ENCODE data around the gene RALGPS1. TPM values are rescaled to one million over a fixed set of nuclear protein-coding genes. Genes with fewer than 3 reads are reported as not detected.

RALGPS1 gene
- total RNA-seq, 1 donor from 2014 or later = 15.3 TPM

DNA sequence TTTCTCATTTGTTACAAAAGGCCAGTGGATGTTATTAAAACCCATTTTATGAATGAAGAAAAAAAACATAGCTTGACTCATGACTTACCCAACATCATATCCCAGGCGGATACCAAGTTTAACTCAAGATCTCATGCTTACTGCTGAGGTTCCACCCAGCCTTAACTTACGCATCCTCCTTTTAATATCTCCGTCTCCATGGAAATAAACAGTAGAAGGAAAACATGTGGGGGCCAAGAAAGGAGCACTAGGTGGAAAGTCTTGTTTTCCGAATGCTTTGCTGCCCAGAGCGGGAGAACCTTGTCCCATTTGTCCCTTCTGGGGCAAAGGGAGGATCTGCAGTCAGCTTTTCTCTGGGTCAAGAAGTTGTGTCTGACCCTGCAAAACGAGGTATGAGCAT is 163.8 kb downstream of the RALGPS1 start:
- intact Hi-C loops (cut with DNase I) = no loop called here
- no peak for ATAC-seq
- no peak for DNase-seq (ENCODE audit: missing footprints)

DNA sequence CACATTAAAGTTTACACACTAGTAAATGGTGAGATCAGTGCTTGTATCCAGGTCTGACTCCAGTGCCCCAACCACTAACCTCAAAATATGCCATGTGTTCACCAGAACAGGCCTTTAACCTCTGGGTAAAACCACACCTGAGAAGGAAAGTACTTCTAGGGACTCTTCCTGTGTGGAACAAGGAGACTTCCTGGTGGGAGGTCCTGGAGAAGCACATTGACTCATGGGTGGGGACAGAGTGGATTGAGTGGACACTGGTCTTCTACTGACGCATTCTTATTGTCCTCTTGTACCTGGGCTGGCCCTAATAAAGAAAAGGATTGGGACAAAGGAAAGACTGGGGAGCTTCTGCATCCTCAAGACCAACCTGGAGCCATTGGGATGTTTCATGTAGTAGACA is 164.4 kb downstream of the RALGPS1 start:
- DNase-seq (ENCODE audit: missing footprints) (no peak), ATAC-seq (no peak)
- intact Hi-C loops (cut with DNase I) = no loop called here

DNA sequence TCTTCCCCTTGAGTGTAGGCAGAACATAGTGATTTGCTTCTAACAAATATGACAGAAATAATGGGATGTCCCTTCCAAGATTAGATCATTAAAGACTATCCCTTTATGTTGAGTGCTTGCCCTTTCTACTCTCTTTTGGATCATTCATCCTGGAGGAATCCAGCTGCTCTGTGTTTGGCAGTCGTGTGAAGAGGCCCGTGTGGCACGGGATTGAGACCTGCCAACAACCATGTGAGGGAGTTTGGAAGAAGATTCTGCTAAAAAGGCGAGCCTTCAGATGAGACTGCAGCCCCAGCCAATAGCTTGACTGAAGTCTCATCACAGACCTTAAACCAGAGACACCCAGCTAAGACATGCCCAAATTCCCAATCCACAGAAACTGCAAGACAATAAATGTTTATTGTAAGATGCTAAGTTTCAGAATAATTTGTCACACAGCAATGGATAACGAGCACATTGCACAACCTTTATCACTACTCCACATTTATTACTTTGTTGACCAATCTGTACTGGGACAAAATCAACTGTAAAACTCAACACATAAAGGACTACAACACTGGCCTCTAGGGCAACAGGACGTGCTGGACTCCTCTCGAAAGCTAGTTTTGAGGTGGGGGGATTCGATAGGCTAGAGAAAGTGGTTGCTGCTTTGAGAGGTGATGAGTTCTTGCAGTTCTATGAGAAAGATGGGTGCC is 165.0 kb downstream of the RALGPS1 start:
- intact Hi-C loops (cut with DNase I) = no loop called here
- ATAC-seq (no peak), DNase-seq (ENCODE audit: missing footprints) (no peak)

DNA sequence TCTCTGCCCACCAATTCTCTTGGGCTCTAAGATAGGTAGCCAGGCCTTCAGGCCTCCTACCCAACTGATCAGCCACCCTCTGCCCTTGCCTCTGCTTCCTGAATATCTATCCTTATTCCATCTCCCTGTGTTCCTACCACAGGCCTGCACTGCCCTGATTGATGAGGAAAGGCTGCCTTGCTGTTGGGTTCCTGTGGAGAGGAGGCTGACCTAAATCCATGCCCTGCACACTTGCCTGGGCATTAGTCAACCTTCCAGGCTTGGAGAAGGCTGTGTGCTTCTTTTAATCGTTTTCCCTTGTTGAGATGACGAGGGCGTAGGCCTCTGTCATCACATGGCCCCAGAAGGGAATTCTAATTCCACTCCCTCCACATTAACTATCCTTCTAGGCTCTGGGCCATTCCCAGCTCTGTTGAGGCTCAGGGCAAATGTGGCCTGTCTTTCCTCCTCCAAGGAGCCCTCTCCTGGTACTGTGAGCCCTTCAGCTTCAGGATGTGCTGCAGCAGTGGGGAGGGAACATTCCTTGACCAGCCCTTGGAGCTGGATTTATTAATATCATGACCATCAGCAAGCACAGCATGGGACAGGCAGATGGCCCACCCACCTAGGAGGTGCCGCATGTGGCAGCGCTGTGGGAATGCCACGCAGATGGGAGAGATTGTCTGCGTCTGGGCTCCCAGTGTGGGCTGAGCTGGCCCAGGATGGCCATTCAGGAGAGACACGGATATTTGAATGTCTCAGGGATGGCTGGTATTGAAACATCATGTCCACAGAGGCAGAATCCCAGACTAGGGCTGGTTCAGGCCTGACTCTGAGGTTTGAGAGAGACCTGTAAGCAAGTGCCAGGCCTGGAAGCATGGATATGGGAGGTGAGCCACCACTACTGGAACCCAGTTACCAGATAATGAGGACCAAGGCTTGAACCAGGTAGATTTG is 166.9 kb downstream of the RALGPS1 start:
- no peak for DNase-seq (ENCODE audit: missing footprints)
- ATAC-seq = peak; percentile 57
- intact Hi-C loops (cut with DNase I) = no loop called here

DNA sequence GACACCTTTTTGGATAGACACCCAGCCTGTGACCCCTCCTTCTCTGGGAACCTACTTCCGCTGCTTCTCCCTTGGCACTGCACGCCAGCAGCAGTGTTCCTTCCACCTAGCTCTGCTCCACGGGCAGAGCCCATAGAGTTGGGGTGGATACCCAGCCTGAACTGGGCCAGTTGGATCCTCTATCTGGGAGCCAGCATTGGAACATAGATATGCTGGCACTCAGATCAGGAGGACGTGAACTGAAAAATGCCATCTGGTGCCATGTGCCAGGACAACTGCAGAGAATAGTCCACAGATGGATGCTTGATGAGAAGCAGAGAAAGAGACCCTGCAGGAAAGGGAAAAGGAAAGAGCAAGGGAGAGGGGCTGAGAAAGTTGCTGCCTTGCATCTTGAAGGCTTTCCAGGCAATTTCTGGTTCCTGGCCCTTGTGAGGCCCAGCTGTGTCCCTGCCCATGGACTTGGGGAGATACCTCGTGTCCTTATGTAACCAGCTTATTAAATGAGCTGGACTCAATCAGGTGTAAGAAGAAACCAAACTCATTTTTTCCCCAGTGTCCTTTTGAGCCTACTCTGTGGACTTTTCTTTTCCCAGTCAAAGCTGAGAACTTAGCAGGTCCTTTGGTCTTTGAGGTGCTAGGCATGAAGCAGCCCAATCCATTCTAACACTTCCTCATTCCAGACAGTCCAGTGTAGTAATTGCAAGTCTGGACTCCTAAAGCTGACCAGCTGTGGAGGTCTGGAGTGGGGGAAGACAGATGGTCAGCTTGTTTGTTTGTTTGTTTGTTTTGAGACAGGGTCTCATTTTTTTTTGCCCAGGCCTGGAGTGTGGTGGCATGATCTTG is 168.8 kb downstream of the RALGPS1 start:
- DNase-seq (ENCODE audit: missing footprints) (no peak), ATAC-seq (peak; percentile 55)
- intact Hi-C loops (cut with DNase I) = no loop called here

- ATAC-seq (no peak), DNase-seq (ENCODE audit: missing footprints) (no peak)
- intact Hi-C loops (cut with DNase I) = no loop called here
Observed at GRCh38 chr9:127084076-127085039, 169.8 kb downstream of the RALGPS1 start.

- ATAC-seq = no peak
- DNase-seq (ENCODE audit: missing footprints) = no peak
- intact Hi-C loops (cut with DNase I) = no loop called here
Observed at GRCh38 chr9:127085186-127085585, 170.6 kb downstream of the RALGPS1 start.

- intact Hi-C loops (cut with DNase I) = no loop called here
- DNase-seq (ENCODE audit: missing footprints) = no peak
- no peak for ATAC-seq
Observed at GRCh38 chr9:127086771-127087170, 172.2 kb downstream of the RALGPS1 start.

GRCh38 chr9:127087411-127087810 is 172.8 kb downstream of the RALGPS1 start:
- DNase-seq (ENCODE audit: missing footprints) = no peak
- intact Hi-C loops (cut with DNase I) = no loop called here

GRCh38 chr9:127087836-127088235 is 173.3 kb downstream of the RALGPS1 start:
- intact Hi-C loops (cut with DNase I) = no loop called here
- no peak for ATAC-seq
- DNase-seq (ENCODE audit: missing footprints) = no peak

More at GRCh38 chr9:127087411-127087810, 172.8 kb downstream of the RALGPS1 start:
- ATAC-seq = no peak

GRCh38 chr9:127088724-127089615 is 174.4 kb downstream of the RALGPS1 start:
- intact Hi-C loops (cut with DNase I) = no loop called here
- ATAC-seq (no peak), DNase-seq (ENCODE audit: missing footprints) (no peak)

GRCh38 chr9:127089631-127090081 is 175.1 kb downstream of the RALGPS1 start:
- intact Hi-C loops (cut with DNase I) = no loop called here

GRCh38 chr9:127090341-127090985 is 175.9 kb downstream of the RALGPS1 start:
- DNase-seq (ENCODE audit: missing footprints) (no peak), ATAC-seq (no peak)
- intact Hi-C loops (cut with DNase I) = no loop called here

More at GRCh38 chr9:127089631-127090081, 175.1 kb downstream of the RALGPS1 start:
- ATAC-seq (no peak), DNase-seq (ENCODE audit: missing footprints) (no peak)

GRCh38 chr9:127091526-127091925 is 176.9 kb downstream of the RALGPS1 start:
- ATAC-seq (no peak), DNase-seq (ENCODE audit: missing footprints) (no peak)
- intact Hi-C loops (cut with DNase I) = no loop called here

DNA sequence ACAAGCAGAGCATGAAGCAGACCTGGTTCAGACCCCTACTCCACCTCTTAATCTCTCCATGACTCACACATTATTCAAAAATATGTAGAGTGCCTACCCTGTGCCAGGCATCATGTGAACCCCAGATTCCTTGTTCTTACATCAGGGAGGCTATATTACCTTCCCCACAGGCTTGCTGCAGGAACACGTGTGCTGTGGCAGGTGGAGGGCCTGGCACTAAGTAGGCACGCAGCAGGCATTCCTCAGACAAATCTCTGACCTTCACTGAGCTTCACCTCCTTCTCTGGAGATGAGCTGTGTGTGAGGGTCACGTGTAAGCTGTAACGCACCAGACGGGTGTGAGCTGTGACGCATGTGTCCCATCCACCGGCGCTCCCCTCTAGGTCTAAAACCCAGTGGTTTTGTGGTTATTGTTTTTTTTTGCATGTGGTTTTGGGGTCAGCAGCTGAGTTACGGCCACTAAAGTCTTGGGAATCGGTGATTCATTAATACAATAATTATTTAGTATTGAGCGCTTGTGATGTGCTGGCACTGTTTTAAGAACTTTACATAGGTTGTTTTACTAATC is 177.5 kb downstream of the RALGPS1 start:
- ATAC-seq = no peak
- intact Hi-C loops (cut with DNase I) = no loop called here
- DNase-seq (ENCODE audit: missing footprints) = no peak

- no peak for ATAC-seq
- DNase-seq (ENCODE audit: missing footprints) = no peak
- intact Hi-C loops (cut with DNase I) = no loop called here
Observed at GRCh38 chr9:127093319-127094020, 178.9 kb downstream of the RALGPS1 start.
